Thyroid gland (tissue), 4 donors: ENCODE data around the gene SAYSD1.

Experiments
- CTCF ChIP-seq, 6 experiments: fragments of 200-600 bp in 3 of 6; fragments of 450-650 bp in 3 of 6; sonication (generic) in 3 of 6; IDR thresholded peaks; one replicate each; pipeline ENCODE4 v1.5.1; 2016 to 2019; ENCODE audit warnings: antibody characterized with exemption in 6 of 6, mild to moderate bottlenecking in 2 of 6, inconsistent platforms in 1 of 6, moderate library complexity in 1 of 6
- POLR2A ChIP-seq, 2 donors: fragments of 450-650 bp; IDR thresholded peaks; one replicate each; pipeline ENCODE4 v1.6.1; 2017; ENCODE audit warnings: antibody characterized with exemption in 2 of 2, mild to moderate bottlenecking in 2 of 2, moderate library complexity in 1 of 2

DNA sequence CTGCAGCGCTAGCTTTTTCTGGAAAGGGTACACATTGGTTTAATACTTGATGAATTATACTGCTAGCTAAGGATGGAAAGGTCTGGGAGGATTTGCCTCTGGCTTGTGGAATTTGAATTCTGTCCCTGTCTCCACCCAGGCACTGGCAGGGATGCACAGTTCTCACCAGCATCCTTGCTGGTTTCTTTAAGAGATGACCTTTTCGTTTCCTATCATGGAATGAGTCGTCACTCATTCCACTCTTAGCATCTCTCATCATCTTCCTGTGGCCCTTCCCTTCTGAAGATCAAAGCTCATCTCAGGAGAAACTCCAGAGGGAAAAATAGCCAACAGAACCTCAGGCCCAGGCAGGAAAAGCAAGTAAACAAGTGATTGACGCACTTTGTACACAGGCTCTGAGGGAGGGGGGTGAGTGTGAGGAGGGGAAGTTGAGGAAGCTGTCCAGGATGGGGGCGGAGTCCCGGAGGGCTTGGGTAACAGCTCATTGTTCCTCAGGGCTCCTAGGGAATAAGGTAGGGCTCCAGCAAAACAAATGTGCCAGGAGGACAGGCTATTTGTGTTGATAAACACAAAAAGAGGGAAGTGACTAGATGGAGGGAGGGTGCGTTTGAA lies 25.7 kb upstream of the SAYSD1 start:
- no peak for TF ChIP-seq POLR2A (IDR thresholded peaks at IDR 0.05)
- TF ChIP-seq CTCF (IDR thresholded peaks at IDR 0.05), result no peak
